AG09309 (cell line): ENCODE measurements around the gene DTL.

Source experiments
- DNase-seq: peaks from one replicate; pipeline ENCODE4 v3.0.0-alpha.2; 2010; ENCODE audit warnings: low read depth
- H3K4me3 ChIP-seq: 2 replicates; pipeline ENCODE4 v1.5.1; 2011; ENCODE audit warnings: mild to moderate bottlenecking, low read depth, low read length, moderate library complexity; ENCODE audit not compliant: control insufficient read depth
- TF ChIP-seq, protein P1 (sequence below): IDR thresholded peaks from 2 replicates; pipeline ENCODE4 v1.5.1; 2011; ENCODE audit warnings: mild to moderate bottlenecking, low read depth, low read length, inconsistent platforms; ENCODE audit not compliant: insufficient read depth, control insufficient read depth; ENCODE audit errors: missing control alignments

The DTL gene

DNA sequence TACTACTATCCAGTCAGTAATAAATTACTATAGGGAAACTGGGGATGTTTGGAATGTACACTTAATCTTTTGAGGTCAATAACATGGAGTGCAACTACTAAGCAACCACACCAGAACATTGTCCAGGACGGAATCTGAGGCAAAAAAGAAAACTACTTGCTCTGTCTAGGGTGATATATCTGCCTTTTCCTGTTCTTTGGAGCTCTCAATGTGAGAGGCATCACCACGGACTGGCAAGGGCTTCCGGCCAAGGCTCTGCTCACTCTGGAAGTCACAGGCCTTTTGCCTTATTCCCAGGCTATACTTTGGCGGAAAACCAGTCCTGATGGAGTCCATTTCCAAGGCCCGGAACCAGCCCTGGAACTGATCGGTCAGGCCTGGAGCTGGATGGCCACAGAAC is 94.2 kb downstream of the DTL start:
- H3K4me3 ChIP-seq = no peak overlapping the region
- DNase-seq = no peak
- TF ChIP-seq, protein P1, sequence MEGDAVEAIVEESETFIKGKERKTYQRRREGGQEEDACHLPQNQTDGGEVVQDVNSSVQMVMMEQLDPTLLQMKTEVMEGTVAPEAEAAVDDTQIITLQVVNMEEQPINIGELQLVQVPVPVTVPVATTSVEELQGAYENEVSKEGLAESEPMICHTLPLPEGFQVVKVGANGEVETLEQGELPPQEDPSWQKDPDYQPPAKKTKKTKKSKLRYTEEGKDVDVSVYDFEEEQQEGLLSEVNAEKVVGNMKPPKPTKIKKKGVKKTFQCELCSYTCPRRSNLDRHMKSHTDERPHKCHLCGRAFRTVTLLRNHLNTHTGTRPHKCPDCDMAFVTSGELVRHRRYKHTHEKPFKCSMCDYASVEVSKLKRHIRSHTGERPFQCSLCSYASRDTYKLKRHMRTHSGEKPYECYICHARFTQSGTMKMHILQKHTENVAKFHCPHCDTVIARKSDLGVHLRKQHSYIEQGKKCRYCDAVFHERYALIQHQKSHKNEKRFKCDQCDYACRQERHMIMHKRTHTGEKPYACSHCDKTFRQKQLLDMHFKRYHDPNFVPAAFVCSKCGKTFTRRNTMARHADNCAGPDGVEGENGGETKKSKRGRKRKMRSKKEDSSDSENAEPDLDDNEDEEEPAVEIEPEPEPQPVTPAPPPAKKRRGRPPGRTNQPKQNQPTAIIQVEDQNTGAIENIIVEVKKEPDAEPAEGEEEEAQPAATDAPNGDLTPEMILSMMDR = no peak

GRCh38 chr1:212132025-212132424 is 96.5 kb downstream of the DTL start:
- TF ChIP-seq, protein P1 = no peak
- no peak for DNase-seq
- no peak overlapping the region for H3K4me3 ChIP-seq

DNA sequence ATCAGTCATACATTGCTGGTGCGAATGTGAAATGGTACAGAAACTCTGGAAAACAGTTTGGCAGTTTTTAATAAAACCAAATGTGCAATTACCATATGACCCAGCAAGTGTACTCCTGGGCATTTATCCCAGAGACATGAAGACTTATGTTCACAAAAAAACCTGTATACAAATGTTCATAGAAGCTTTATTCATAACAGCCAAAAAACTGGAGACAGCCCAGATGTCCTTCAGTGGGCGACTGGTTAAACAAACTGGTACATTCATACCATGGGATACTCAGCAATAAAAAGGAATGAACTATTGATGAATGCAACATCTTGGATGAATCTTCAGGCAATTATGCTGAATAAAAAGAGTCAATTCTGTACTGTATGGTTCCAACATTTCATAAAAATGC is 97.8 kb downstream of the DTL start:
- no peak for DNase-seq
- H3K4me3 ChIP-seq = no peak overlapping the region
- TF ChIP-seq, protein P1 = no peak

DNA sequence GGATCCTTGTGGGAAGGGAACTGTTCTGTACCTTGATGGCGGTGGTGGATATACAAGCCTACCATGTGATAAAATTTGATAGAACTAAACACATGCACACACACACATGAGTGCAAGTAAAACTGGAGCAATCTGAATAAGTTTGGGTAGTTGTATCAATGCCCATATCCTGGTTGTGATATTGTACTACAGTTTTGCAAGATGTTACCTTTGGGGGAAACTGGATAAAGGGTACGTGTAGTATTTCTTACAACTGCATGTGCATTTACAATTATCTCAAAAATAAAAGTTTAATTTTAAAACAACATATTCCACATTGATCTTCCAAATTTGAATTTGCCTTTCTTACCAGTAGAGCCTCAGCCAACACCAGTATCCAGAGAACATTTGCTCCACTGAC is 99.6 kb downstream of the DTL start:
- TF ChIP-seq, protein P1 = no peak
- H3K4me3 ChIP-seq = no peak overlapping the region
- DNase-seq = no peak

GRCh38 chr1:212137854-212138253 is 102.3 kb downstream of the DTL start:
- no peak for DNase-seq
- TF ChIP-seq, protein P1 = no peak

GRCh38 chr1:212138457-212138856 is 102.9 kb downstream of the DTL start:
- H3K4me3 ChIP-seq = no peak overlapping the region
- TF ChIP-seq, protein P1 = no peak
- no peak for DNase-seq

More at GRCh38 chr1:212137854-212138253, 102.3 kb downstream of the DTL start:
- H3K4me3 ChIP-seq = no peak overlapping the region
